ENCODE results near the gene SHKBP1. TPM values are rescaled to one million over a fixed set of nuclear protein-coding genes. Genes with fewer than 3 reads are reported as not detected.

SHKBP1 gene
- total and polyA plus RNA-seq, 2 of the 8 experiments (the other 6 are each of a cell fraction or from before 2014, with no cell fraction given), result 74.6 to 98.8 TPM

DNA sequence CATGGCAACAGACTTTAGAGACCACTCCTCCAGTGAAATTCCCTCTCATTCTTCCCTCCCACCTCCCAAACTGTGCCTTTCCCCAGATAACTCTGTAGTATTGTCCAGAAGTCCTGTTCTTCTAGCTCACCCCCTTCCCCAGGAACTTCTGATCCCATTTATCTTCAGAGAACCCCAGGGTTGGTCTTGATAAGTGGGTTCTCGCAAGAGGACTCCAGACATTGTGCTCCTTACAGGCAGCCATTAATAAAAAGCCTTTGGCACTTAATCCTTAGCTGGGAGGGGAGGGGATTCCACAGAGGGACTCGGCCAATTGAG lies 26.4 kb downstream of the SHKBP1 start:
- no peak for DNase-seq (ENCODE audit: low read depth in 1 of 2, low spot score in 2 of 2)
- Histone ChIP-seq H4K5ac (ENCODE audit: insufficient read length, low read depth, low read length) (peak overlapping the region; percentile 0), H3K4me2 (ENCODE audit: insufficient read depth in 1 of 2, low read depth in 2 of 2, low read length in 2 of 2) (peak overlapping the region; percentile 75 to 84), H3K4ac (replicated peaks; ENCODE audit: insufficient read length, low read depth, low read length) (no peak overlapping the region), H2BK20ac (ENCODE audit: low read length) (no peak overlapping the region), H3K23me2 (ENCODE audit: low read depth, low read length) (peaks cover 24% of the 10 kb centered on the region; the same call in 1 of the 2 replicates), H4K91ac (replicated peaks; ENCODE audit: insufficient read length, low read length) (no peak overlapping the region), H2AFZ (ENCODE audit: low read length) (no peak overlapping the region), H3K56ac (replicated peaks; ENCODE audit: insufficient read length, low read depth, low read length) (no peak overlapping the region), H3K14ac (ENCODE audit: insufficient read length) (no peak overlapping the region), H3K27me3 (replicated peaks in 1 of 4; ENCODE audit: control insufficient read depth in 3 of 4, extremely low read depth in 1 of 4, insufficient read depth in 3 of 4, low read length in 3 of 4) (peaks cover 13 to 52% (median 47%) of the 10 kb centered on the region in 4 experiments), H3K79me2 (ENCODE audit: control insufficient read depth in 1 of 2, insufficient read depth in 2 of 2, low read length in 2 of 2) (no peaks in the 10 kb centered on the region), H3K4me1 (replicated peaks in 1 of 4; ENCODE audit: control insufficient read depth in 3 of 4, insufficient read depth in 4 of 4, low read length in 3 of 4) (peaks cover 9 to 43% (median 27%) of the 10 kb centered on the region in 4 experiments), H3K4me3 (ENCODE audit: extremely low read depth in 1 of 4, insufficient read depth in 2 of 4, low read depth in 3 of 4, low read length in 4 of 4) (peak overlapping the region; percentile 10 to 65 (median 17); a peak in 5 of 8 replicates), H4K20me1 (replicated peaks in 1 of 2; ENCODE audit: control insufficient read depth in 1 of 2, insufficient read depth in 2 of 2, low read length in 2 of 2) (peaks cover 7 to 12% of the 10 kb centered on the region in 2 experiments), H3K79me1 (ENCODE audit: low read depth, low read length) (0 out of 2 replicates have a peak, but pooled peaks cover 2% of the 10 kb centered on the region), H3K23ac (ENCODE audit: insufficient read length) (no peak overlapping the region), H2BK5ac (ENCODE audit: low read depth, low read length) (peak overlapping the region; percentile 71; the same call in 1 of the 2 replicates), H2BK120ac (replicated peaks; ENCODE audit: low read depth, low read length) (no peak overlapping the region), H4K8ac (ENCODE audit: extremely low read depth, insufficient read depth, low read length) (no peak overlapping the region), H2BK12ac (ENCODE audit: low read depth, low read length) (no peak overlapping the region), H3K27ac (ENCODE audit: low read depth, low read length) (no peak overlapping the region), H3K9ac (replicated peaks in 1 of 4; ENCODE audit: extremely low read depth in 1 of 4, low read depth in 3 of 4, low read length in 3 of 4) (no peak overlapping the region), H2BK15ac (ENCODE audit: low read length) (no peak overlapping the region), H3K18ac (ENCODE audit: extremely low read depth, low read length) (peak overlapping the region; percentile 60; the same call in 1 of the 2 replicates), H3K9me3 (ENCODE audit: insufficient read depth in 2 of 2, low read depth in 1 of 2, low read length in 1 of 2) (no peaks in the 10 kb centered on the region), H3K36me3 (ENCODE audit: control insufficient read depth in 2 of 4, insufficient read depth in 4 of 4, low read length in 3 of 4) (no peaks in the 10 kb centered on the region; a peak in 1 of 8 replicates), H2AK5ac (ENCODE audit: low read depth, low read length) (no peak overlapping the region)
- ChIA-PET CTCF (ENCODE audit: partially characterized antibody) (interaction anchor here (0.7 to 11.3 kb wide), 32 partner anchors 8 to 148 kb away, joined by 3 to 100 read pairs (median 8); no protein-coding TSS in a partner anchor), POLR2A (ENCODE audit: partially characterized antibody) (interaction anchor here (0.7 to 4.4 kb wide), 6 partner anchors 9 to 586 kb away, joined by 3 to 30 read pairs (median 8); no protein-coding TSS in a partner anchor)
- no peak for FAIRE-seq
- WGBS, 2 experiments (ENCODE audit: extremely low coverage in 1 of 2, insufficient coverage in 1 of 2, insufficient read length in 1 of 2, insufficient replicate concordance in 2 of 2, low coverage in 1 of 2, low lambda C conversion rate in 2 of 2, missing lambda C conversion rate in 1 of 2), result 48% methylated on average over 2 of the region's 2 CpGs; no CpG with 5 or more reads in 1 of the 2 experiments
- no peak for TF ChIP-seq SIN3A (conservative IDR thresholded peaks at IDR 0.05 in 1 of 2, IDR thresholded peaks at IDR 0.05 in 1 of 2; ENCODE audit: low read depth in 1 of 2, low read length in 2 of 2)
- TF ChIP-seq, protein P1, sequence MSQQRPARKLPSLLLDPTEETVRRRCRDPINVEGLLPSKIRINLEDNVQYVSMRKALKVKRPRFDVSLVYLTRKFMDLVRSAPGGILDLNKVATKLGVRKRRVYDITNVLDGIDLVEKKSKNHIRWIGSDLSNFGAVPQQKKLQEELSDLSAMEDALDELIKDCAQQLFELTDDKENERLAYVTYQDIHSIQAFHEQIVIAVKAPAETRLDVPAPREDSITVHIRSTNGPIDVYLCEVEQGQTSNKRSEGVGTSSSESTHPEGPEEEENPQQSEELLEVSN (IDR thresholded peaks at IDR 0.05), result no peak
- peak; percentile 73 for TF ChIP-seq YY1 (IDR thresholded peaks at IDR 0.05; ENCODE audit: low read depth, low read length)
- no peak for TF ChIP-seq CEBPB (IDR thresholded peaks at IDR 0.05; ENCODE audit: low read depth, low read length)
